HG02840 (cell line): ENCODE results near the gene ARL14EP.

Source experiments
- ATAC-seq: cut with Tn5 transposase; IDR thresholded peaks from one replicate; pipeline ENCODE4 v1.9.1; 2021; ENCODE audit warnings: mild to moderate bottlenecking, moderate library complexity, moderate number of reproducible peaks; ENCODE audit not compliant: unreplicated experiment, low FRiP score

Gene ARL14EP

GRCh38 chr11:30368394-30368793, 45.5 kb downstream of the ARL14EP start:
- no peak for ATAC-seq

GRCh38 chr11:30370164-30370563, 47.3 kb downstream of the ARL14EP start:
- ATAC-seq = no peak

- ATAC-seq = no peak
These were observed 54.4 kb downstream of the ARL14EP start for GRCh38 chr11:30377347-30377746.

- ATAC-seq = no peak
These were observed 57.9 kb downstream of the ARL14EP start for GRCh38 chr11:30380846-30381245.

- no peak for ATAC-seq
These were observed 59.0 kb downstream of the ARL14EP start for GRCh38 chr11:30381879-30382278.
